ENCODE results near the gene PPIH. TPM values are rescaled to one million over a fixed set of nuclear protein-coding genes. Genes with fewer than 3 reads are reported as not detected.

Gene PPIH
- total and polyA plus RNA-seq, 2 of the 13 experiments (the other 11 are each of a cell fraction or from before 2014, with no cell fraction given) = 29.9 to 72.6 TPM

DNA sequence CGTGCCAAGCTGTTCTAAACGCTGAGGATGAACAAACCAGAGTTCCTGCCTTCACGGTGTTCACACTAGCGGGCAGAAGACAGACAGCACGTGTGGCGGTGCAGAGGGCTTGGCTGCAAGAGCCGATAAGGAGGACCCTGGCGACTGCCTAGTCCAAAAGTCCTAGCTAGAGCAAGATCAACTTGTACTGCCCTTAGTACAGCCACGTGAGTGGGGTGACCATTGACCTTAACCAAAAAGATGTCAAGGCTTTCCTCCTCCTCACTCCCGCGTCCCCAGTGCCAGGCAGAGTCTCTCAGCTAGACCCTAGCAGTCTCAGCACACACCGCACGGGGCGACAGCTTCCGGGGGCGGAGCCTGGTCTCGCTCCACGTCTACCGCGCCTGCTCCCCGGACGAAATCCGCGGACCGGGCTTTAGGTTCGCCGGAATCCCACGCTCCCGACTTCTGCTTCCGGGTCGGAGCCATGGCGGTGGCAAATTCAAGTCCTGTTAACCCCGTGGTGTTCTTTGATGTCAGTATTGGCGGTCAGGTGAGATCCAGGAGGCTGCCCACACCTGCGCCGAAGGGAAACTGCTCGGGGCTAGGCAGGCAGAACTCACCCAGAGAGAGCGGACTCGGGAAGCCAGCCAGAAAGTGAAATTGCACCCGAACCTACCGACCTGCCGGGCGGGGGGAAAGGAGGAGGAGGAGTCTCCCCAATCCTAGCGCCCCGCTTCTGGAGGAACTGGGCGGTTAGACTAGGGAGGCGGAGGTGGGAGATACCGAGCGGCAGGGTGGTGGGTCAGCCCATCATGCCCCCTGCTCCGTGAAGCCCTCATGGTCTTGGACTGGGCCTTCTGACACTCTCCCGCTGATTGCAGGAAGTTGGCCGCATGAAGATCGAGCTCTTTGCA is at the start of gene PPIH (continued):
- TF ChIP-seq PRDM10 (CRISPR knock-in tag; IDR thresholded peaks at IDR 0.05; ENCODE audit: low read depth) (peak; percentile 21; the same call in 1 of the 2 replicates), ZNF614 (CRISPR knock-in tag; IDR thresholded peaks at IDR 0.05; ENCODE audit: borderline replicate concordance) (peak; percentile 66; the same call in 1 of the 2 replicates), TBL1XR1 (IDR thresholded peaks at IDR 0.05; ENCODE audit: borderline replicate concordance, low read length, partially characterized antibody) (peak; percentile 23), ZNF20 (CRISPR knock-in tag; IDR thresholded peaks at IDR 0.05) (no peak), ISL2 (CRISPR knock-in tag; IDR thresholded peaks at IDR 0.05) (0 out of 2 replicates have a peak, but pooled peaks have one; percentile 22), ZNF782 (CRISPR knock-in tag; IDR thresholded peaks at IDR 0.05; ENCODE audit: borderline replicate concordance) (no peak; the same call in 1 of the 2 replicates), ZSCAN22 (CRISPR knock-in tag; IDR thresholded peaks at IDR 0.05) (no peak), ZNF280D (CRISPR knock-in tag; IDR thresholded peaks at IDR 0.05) (peak; percentile 54; the same call in 1 of the 2 replicates), ZNF567 (CRISPR knock-in tag; IDR thresholded peaks at IDR 0.05; ENCODE audit: borderline replicate concordance) (peak; percentile 5; the same call in 1 of the 2 replicates), RNF2 (conservative IDR thresholded peaks at IDR 0.05; ENCODE audit: low read depth) (peak; percentile 90), ZNF546 (CRISPR knock-in tag; conservative IDR thresholded peaks at IDR 0.05) (no peak), PRMT3 (CRISPR knock-in tag; IDR thresholded peaks at IDR 0.05; ENCODE audit: borderline replicate concordance, low read depth) (peak; percentile 88; the same call in 1 of the 2 replicates), SPEN (CRISPR knock-in tag; IDR thresholded peaks at IDR 0.05; ENCODE audit: low read depth) (peak; percentile 93), RFXAP (CRISPR knock-in tag; IDR thresholded peaks at IDR 0.05; ENCODE audit: borderline replicate concordance) (no peak), SMC3 (IDR thresholded peaks at IDR 0.05; ENCODE audit: low read length) (no peak), ZNF737 (CRISPR knock-in tag; IDR thresholded peaks at IDR 0.05; ENCODE audit: borderline replicate concordance) (no peak), NFATC3 (CRISPR knock-in tag; IDR thresholded peaks at IDR 0.05) (no peak; the same call in 1 of the 2 replicates), FOXK1 (CRISPR knock-in tag; IDR thresholded peaks at IDR 0.05; ENCODE audit: borderline replicate concordance, low read depth) (peak; percentile 89), POLR2AphosphoS5 (IDR thresholded peaks at IDR 0.05; ENCODE audit: low read depth, low read length) (peak; percentile 94), ZBTB7A (CRISPR knock-in tag; IDR thresholded peaks at IDR 0.05) (no peak)
- TF ChIP-seq, protein P1, sequence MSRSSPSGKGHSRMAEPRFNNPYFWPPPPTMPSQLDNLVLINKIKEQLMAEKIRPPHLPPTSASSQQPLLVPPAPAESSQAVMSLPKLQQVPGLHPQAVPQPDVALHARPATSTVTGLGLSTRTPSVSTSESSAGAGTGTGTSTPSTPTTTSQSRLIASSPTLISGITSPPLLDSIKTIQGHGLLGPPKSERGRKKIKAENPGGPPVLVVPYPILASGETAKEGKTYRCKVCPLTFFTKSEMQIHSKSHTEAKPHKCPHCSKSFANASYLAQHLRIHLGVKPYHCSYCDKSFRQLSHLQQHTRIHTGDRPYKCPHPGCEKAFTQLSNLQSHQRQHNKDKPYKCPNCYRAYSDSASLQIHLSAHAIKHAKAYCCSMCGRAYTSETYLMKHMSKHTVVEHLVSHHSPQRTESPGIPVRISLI (CRISPR knock-in tag; IDR thresholded peaks at IDR 0.05; ENCODE audit: borderline replicate concordance) = no peak; the same call in 1 of the 2 replicates
